Middle frontal gyrus (tissue), 1 donor: Measurements from ENCODE around the gene GRID1.

Experiments
- DNase-seq: peaks from one replicate; pipeline ENCODE4 v3.0.0-alpha.2; 2015; ENCODE audit warnings: low spot score; ENCODE audit errors: extremely low spot score

The GRID1 gene

GRCh38 chr10:86366033-86366901, at the start of gene GRID1:
Gene GRID1, minus strand, starts transcription at chr10:86366795.
- peak; percentile 56 for DNase-seq

GRCh38 chr10:86415583-86415982, 49.0 kb upstream of the GRID1 start:
- DNase-seq = no peak

GRCh38 chr10:86415116-86415515, 48.5 kb upstream of the GRID1 start:
- DNase-seq = no peak

- DNase-seq = no peak
Measured at GRCh38 chr10:86413046-86413728, 46.6 kb upstream of the GRID1 start.

DNA sequence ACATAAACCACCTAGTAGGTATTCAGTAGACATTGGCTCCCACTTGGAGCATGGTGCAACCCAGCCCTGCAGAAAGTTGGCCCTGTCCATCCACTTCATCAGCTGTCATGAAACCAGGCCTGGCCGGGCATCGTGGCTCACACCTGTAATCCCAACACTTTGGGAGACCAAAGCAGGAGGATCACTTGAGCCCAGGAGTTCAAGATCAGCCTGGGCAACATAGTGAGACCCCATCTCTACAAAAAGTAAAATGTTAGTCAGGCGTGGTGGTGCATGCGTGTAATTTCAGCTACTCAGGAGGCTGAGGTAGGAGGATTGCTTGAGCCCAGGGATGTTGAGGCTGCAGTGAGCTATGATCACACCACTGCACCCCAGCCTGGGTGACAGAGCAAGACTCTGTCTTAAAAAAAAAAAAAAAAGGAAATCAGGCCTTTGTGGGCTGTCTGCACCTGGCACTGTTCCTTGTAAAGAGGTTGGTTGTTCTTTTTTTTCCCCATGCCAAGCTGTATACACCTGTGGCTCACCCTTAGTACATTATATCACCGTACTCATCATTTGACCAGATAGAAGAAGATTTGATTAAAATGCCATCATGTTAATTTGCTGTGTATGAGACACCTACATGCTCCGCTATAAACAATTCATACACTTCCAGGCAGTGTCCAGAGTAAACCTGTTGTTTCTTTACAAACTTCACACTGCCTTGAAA, 45.4 kb upstream of the GRID1 start:
- DNase-seq = no peak

GRCh38 chr10:86411281-86411841, 44.8 kb upstream of the GRID1 start:
- peak; percentile 33 for DNase-seq

GRCh38 chr10:86410542-86411124, 44.0 kb upstream of the GRID1 start:
- no peak for DNase-seq

GRCh38 chr10:86409183-86409582, 42.6 kb upstream of the GRID1 start:
- no peak for DNase-seq

DNA sequence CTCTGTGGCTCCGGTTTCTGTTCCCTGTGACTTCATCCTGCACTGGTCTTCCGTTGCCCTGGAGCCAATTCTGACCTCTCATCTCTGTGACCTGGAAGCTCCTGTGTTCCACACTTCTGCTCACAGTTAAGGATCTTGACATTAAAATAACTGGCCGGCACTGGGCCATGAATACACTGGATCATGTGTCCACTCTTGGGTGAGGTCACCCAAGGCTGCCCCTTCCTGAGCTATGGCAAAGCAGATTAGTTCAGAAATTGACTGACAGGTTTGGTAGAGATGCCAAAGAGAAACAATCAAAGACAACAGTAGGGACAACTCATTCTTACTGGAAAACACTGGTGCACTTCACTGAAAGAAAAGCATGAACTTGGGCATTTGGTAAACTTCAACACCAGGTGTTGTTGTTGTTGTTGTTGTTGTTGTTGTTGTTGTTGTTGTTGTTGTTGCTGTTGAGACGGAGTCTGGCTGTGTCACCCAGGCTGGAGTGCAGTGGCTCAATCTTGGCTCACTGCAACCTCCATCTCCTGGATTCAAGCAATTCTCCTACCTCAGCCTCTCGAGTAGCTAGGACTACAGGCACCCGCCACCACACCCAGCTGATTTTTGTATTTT, 36.7 kb upstream of the GRID1 start:
- DNase-seq = no peak

DNA sequence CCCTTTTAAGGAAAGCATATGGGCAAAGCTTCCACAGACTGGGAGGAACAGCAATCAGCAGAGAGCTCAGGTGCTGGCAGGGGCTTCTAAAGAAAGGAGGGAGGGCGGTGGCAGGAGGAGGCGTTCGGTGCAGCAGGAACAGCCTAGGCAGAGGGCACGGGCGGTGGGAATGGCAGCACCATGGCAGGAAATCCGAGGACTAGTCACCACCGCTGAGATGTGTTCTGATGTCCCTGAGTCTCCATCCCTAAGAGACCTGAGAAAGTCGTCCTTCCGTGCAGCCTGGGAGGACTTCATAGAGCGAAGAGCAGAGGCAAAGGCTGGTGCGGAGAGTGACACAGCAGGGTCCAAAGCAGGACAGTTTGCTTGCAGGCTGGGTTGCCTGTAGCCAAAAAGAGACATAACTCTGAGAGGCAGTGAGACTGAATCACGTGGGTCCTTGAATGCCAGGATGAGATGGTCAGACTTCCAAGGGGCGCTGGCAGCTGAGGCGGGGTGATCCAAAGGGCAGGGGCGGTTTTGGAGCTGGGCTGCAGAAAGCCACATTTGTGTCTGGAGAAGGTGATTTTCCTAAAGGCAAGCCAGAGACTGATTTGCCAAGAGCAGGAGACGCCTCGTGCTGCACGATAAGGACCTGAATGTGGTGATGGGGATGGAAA, 35.8 kb upstream of the GRID1 start:
- no peak for DNase-seq

DNA sequence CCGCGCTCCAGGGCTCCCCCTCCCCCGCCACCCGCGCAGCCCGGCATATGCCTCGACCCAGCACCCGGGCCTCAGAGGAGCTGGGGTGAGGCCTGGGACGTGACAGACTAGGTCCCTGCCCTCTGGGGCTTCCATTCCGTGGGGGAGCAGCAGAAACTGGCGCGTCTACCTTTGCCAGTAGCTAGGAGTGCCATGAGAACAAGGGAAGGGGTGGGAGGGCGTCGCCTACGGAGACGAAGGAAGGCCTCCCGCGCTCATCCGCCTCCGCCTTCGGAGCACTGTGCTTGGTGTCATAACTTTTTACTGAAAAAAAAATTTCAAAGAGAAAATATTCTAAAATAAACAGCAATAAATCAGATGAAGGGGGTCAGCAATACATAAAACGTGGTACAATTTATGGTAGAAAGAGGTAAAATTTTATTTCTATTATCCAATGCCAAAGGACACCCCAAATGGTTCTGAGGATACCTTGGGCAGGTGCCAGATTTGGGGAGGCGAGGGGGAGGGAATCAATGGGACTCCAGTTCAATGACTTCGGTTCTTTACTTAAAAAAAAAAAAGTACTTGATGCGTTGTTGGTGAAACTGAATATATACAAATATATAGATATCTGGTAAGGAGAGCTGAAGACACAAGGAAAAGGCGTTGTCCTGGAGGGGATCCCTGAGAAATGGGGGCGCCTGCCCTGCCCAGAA, 35.1 kb upstream of the GRID1 start:
- no peak for DNase-seq

DNA sequence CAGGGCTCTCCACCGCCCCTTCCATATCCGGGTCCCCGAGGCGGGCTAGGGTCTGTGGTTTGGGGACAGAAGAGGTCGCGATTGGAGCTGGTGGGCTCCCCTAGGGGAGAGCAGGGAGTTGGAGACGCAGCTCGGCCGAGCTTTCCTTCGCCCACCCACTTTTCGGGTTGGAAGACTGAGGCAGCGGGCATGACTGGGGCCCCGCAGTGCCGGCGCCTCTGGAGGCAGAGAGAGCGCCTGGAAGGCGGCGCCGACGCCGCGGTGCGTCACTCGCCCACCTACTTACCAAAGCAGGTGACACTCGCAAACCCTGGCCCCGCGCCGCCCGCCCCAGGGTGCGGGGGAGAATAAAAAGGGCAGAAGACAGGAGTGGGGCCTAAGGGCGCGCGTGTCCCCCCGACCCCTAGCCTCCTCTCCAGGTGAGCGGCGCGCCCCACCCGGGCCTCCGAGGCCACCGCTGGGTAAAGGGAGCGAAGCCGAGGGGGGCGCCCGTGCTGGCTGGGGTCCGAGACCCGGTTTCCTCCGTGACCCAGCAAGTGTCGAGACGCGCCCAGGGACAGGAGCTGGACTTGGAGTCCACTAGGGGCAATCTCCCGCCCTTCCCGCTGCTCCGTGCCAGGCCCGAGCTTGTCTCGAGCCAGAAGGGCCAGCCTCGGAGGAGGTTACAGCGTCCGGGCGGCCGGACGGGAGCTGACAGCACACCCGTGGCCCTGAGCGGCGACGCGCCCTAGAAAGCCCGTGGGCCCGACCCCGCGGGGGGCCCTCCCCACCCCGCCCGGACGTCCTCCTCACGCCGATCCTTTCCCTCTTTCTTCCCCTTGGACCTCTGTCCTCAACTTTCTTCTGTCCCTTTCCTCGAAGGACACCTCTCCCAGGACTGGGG, 34.4 kb upstream of the GRID1 start:
- DNase-seq = no peak

DNA sequence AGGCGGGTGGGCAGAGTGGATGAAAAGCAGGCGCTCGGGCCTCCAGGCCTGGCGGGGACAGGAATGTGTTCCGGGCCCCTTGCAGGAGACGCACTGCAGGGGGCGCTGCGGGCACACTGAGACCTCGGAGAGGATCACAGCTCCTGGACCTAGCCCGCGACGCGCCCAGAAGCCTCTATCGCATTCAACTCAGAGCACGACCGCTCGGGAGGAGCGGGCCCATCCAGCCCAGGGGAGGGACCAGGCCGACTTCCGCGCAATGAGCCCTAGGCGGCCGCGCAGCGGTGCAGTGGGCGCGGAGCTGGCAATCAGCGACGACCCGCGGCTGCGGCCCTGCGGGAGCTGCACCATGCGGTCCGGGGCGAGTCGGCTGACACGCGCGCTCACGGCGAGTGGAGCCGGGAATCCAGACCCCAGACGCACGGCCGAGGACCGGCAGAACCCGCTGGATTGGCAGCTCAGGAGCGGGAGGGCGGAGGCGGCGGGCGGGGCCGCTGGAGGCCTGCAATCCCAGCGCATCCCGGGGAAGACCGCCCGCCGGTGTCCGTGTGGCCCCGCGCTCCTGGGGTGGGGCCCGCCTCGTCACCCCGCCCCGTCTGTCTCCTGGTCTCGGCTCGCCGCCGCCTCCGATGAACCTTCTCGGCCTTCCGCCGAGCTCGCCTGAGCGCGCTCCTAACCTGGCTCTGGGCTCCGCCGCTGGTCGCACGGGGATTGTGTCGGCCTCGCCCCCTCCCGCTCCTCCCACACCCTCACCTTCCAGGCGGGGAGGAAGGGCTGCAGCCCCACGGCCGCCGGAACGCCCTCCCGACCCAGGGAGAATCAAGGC, 33.5 kb upstream of the GRID1 start:
- peak; percentile 91 for DNase-seq

DNA sequence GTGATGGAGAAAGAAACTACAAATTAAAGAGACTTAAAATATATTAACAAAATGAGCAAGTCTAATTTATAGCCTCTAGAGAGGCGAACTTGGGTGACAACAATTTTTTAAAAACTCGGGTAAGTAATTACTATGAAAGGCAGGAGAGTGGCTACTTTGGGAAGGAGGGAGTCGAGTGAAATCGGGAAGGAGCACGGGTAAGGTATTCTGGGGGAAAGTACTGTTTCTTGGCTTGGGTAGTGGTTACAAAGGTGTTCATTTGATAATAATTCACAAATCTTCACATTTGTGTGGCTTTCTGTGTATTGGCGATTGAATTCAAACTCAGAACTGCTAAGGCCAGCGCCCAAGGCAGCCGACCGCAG, 32.9 kb upstream of the GRID1 start:
- no peak for DNase-seq

GRCh38 chr10:86397120-86397519, 30.5 kb upstream of the GRID1 start:
- no peak for DNase-seq

GRCh38 chr10:86393862-86394455, 27.4 kb upstream of the GRID1 start:
- DNase-seq = no peak

DNA sequence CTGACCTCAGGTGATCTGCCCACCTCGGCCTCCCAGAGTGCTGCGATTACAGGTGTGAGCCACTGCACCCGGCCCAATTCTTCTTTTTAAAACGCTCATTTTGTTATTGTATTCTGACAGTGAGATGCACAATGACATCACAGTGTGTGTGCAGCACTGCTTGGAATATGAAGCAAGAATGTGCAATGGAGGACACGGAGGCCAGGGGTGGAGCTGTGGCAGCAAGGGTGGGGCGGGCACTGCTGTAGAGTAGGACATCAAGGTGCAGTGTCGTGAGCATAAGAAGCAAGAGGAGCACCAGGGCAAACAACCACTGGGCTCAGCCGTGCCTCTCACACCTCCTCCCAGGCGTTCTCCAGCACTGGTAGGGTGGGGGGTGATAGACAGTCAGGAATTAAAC, 26.8 kb upstream of the GRID1 start:
- no peak for DNase-seq

- no peak for DNase-seq
Measured at GRCh38 chr10:86392723-86393094, 26.1 kb upstream of the GRID1 start.
